ENCODE results near the gene CYTH3.

Gene CYTH3

GRCh38 chr7:6168477-6168868 lies 104.0 kb downstream of the CYTH3 start:
- Histone ChIP-seq H3K4me3 (no peak overlapping the region), H3K9me3 (no peaks in the 10 kb centered on the region), H3K27ac (no peak overlapping the region), H3K27me3 (no peaks in the 10 kb centered on the region), H3K36me3 (peaks cover 23 to 88% (median 50%) of the 10 kb centered on the region in 3 donors), H3K4me1 (peaks cover 0 to 7% (median 2%) of the 10 kb centered on the region in 4 donors)
- TF ChIP-seq CTCF (IDR thresholded peaks at IDR 0.05): no peak
- intact Hi-C loops (cut with DNase I; ENCODE audit: low total_unique reads): no loop called here
- no peak for DNase-seq

- TF ChIP-seq CTCF (IDR thresholded peaks at IDR 0.05): no peak
- peaks cover 23 to 88% (median 46%) of the 10 kb centered on the region in 3 donors for H3K36me3 ChIP-seq
- DNase-seq: no peak
- H3K9me3 ChIP-seq: no peaks in the 10 kb centered on the region
- intact Hi-C loops (cut with DNase I; ENCODE audit: low total_unique reads): no loop called here
- H3K4me3 ChIP-seq: no peak overlapping the region
- no peaks in the 10 kb centered on the region for H3K27me3 ChIP-seq
- no peak overlapping the region for H3K27ac ChIP-seq
- H3K4me1 ChIP-seq: peaks cover 0 to 11% (median 5%) of the 10 kb centered on the region in 4 donors
These were observed 104.6 kb downstream of the CYTH3 start for GRCh38 chr7:6167587-6168476.

GRCh38 chr7:6167004-6167551 lies 105.3 kb downstream of the CYTH3 start:
- intact Hi-C loops (cut with DNase I; ENCODE audit: low total_unique reads): no loop called here
- H3K4me3 ChIP-seq: no peak overlapping the region
- H3K27ac ChIP-seq: no peak overlapping the region
- no peaks in the 10 kb centered on the region for H3K9me3 ChIP-seq
- no peaks in the 10 kb centered on the region for H3K27me3 ChIP-seq
- peaks cover 0 to 17% (median 11%) of the 10 kb centered on the region in 4 donors for H3K4me1 ChIP-seq
- no peak for TF ChIP-seq CTCF (IDR thresholded peaks at IDR 0.05)
- DNase-seq: no peak
- peaks cover 23 to 85% (median 41%) of the 10 kb centered on the region in 3 donors for H3K36me3 ChIP-seq

- intact Hi-C loops (cut with DNase I; ENCODE audit: low total_unique reads): no loop called here
- Histone ChIP-seq H3K27ac (no peak overlapping the region), H3K4me1 (peaks cover 0 to 18% (median 11%) of the 10 kb centered on the region in 4 donors), H3K36me3 (peaks cover 23 to 82% (median 44%) of the 10 kb centered on the region in 3 donors), H3K4me3 (no peak overlapping the region), H3K9me3 (no peaks in the 10 kb centered on the region), H3K27me3 (no peaks in the 10 kb centered on the region)
- DNase-seq: no peak
- TF ChIP-seq CTCF (IDR thresholded peaks at IDR 0.05): no peak
These were observed 106.0 kb downstream of the CYTH3 start for GRCh38 chr7:6166443-6166891.

GRCh38 chr7:6165521-6166320 lies 106.7 kb downstream of the CYTH3 start:
- TF ChIP-seq CTCF (IDR thresholded peaks at IDR 0.05): no peak
- H3K27me3 ChIP-seq: no peaks in the 10 kb centered on the region
- DNase-seq: no peak
- H3K36me3 ChIP-seq: peaks cover 21 to 76% (median 42%) of the 10 kb centered on the region in 3 donors
- H3K27ac ChIP-seq: no peak overlapping the region
- no peaks in the 10 kb centered on the region for H3K9me3 ChIP-seq
- H3K4me3 ChIP-seq: no peak overlapping the region
- intact Hi-C loops (cut with DNase I; ENCODE audit: low total_unique reads): no loop called here
- H3K4me1 ChIP-seq: peaks cover 0 to 23% (median 12%) of the 10 kb centered on the region in 4 donors
